Stimulated activated CD4-positive, alpha-beta T cell treated with anti-CD3 and anti-CD28 coated beads, Interleukin-15, amount 100 ng/mL, for 1 hour (primary cell): ENCODE data around the gene FHL2.

Source experiments
- DNase-seq, 2 donors: peaks; one replicate each; pipeline ENCODE4 v3.0.0-alpha.2; 2020; ENCODE audit warnings: low read depth in 1 of 2, low spot score in 1 of 2

The FHL2 gene

DNA sequence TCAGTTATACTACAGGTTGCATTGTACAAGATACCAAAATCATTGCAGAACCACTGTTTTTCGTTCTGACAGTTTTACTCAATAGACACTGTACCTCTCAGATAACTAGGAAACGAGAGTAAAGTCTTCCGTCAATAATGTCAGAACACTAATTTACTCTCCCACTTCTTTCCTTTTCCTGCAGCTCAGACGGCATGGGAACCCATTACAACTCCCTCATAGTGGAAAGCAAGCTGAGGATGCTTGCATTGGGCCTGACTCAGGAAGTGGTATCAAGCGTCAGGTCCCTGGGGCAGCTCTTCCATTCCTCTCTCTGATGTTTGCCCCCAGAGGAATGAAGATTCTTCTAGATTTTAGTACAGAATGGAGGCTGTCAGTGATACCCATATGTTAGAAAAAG, 23.9 kb upstream of the FHL2 start:
- no peak for DNase-seq

- no peak for DNase-seq
Measured at GRCh38 chr2:105421053-105421452, 22.2 kb upstream of the FHL2 start.

GRCh38 chr2:105418522-105418921, 19.7 kb upstream of the FHL2 start:
- no peak for DNase-seq

DNA sequence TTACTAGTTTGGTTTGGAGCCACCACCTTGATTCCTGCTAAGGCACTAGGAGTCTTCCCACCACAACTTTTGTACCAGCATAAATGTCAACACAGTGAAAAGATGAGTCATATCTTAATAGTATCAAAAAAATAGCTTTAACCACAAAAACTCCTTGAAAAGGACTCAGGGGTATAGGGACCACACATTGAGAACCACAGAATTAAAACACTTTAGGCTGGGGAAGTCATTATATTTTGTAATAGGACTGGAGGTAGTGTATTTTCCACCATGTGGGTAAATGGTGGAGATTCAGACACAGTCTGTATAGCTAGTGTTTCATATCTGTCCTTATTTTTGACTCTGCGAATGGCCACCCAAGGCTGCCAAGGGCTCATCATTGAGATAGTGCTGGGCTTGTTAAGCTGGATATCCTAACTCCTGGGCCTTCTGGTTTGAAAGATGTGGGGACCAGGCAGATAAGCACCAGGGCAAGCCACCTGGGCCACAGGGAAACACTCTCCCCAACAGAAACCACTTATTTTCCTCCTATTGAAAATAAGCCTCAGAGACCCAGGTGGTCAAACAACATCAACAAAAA, 19.1 kb upstream of the FHL2 start:
- no peak for DNase-seq

DNA sequence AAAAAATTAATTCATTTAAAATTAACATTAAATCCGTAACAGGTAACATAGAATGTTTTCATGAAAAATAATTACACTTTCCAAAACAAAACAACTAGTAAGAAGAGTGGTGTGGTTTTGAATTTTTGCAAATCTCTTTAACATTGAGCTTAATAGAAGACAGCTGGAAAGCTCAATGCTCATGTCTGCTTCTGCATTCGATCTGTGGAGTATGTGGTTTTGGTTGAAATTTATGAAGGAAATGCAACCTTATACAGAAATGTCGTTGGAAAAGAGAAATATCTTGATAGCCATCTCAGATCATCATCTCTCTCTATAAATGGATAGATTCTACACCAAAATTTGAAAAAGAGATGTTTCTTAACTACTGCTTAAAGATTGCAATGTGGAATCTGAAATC, 17.3 kb upstream of the FHL2 start:
- no peak for DNase-seq

DNA sequence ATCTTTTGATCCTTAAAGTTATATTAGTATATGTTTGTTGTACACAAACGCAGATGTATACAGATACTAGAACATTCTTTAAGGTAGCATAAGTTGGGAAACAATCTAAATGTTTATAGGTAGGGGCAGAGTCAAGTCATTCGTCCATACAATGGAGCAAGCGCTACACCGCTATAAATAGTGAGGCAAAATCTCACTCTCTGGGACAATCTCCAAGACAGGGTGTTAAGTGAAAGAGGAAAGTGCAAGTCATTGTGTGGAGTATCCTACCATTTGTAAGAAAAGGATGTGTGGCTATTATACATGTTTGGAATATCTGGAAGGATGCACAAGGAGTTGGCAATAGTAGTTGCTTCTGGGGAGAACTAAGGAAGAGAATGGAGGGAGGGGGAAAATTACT, 16.2 kb upstream of the FHL2 start:
- DNase-seq, result no peak

GRCh38 chr2:105413206-105413605, 14.4 kb upstream of the FHL2 start:
- no peak for DNase-seq

DNA sequence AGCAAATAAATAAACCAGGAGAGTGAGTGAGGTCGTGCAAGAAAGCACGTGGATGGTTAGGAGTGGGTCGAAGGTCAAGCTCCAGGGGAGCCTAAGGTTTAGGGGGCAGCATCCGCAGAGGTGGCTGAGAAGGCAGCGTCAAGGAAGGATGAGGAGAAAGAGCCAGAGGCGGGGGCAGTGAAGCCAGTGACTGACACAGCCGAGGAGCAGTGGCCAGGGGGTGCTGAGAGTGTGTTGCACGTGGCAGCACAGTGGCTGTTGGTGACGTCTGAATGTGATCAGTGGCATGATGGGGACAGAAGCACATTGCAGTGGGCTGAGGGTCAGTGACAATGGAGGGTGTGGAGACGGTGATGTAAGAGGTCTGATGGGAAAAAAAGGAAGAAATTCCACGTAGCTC, 13.7 kb upstream of the FHL2 start:
- no peak for DNase-seq

DNA sequence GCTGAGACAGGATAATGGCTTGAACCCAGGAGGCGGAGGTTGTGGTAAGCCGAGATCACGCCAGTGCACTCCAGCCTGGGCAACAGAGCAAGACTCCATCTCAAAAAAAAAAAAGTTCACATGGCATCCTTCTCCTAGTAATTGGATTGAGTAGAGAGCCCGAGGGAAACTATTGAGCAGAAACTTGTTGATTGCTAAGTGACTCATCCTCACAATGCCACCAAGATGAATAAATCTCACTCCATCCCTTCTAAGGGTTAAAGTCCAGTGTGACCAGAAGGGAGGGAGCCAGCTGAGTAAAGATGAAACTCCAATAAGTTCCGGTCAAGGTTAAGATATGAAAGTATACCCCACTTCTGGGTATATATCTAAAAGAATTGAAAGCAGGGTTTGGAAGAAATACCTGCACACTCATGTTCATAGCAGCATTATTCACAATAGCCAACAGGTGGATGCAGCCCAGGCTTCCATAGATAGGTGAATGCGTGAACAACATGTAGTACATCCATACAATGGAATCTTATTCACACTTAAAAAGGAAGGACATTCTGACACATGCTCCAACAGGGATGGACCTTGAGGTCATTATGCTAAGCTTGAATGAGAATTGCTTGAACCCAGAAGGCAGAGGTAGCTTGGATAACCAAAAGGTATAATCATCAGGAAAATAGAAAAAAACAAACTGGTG, 13.0 kb upstream of the FHL2 start:
- DNase-seq, result no peak

DNA sequence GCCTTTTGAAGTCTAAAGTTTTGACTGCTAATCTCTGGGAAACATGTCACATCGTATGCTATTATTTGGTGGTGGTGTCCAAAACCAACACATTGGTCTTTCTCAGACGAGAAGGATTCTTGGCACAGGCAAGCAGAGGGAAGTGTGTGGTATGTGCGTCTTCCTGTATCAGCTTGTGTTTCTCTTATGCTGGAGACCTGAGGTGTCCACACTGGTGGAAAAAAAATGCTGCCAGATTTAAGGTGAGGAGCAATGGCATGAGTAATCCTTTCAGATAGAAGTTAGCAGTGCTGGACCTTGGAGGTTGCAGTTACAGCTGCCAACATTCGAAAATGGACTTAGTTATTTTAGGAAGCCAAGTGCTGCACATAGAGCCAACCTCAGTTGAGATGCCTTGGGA, 11.7 kb upstream of the FHL2 start:
- DNase-seq, result no peak

DNA sequence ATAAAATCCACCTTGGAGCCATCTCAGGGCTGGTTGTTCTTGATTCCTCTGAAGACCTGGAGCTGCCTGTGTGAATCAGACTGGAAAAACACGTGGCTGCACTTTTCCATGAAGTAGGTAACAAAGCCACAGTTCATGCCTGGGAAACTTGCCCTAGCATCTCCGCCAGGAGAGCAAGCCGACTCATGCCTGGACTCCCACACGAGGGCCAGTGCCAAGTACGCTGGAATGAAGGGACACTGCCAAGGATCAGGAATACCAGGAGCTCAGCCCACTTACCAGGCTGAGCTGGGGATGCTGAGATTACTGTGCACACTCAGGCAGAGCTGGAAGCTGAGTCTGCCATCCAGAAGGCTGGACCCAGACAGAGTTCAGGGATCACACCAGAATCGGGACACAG, 10.9 kb upstream of the FHL2 start:
- no peak for DNase-seq

- DNase-seq, result no peak
Measured at GRCh38 chr2:105407946-105408743, 9.3 kb upstream of the FHL2 start.

- DNase-seq, result no peak
Measured at GRCh38 chr2:105406221-105406620, 7.4 kb upstream of the FHL2 start.

- DNase-seq, result no peak
Measured at GRCh38 chr2:105405291-105405690, 6.4 kb upstream of the FHL2 start.

DNA sequence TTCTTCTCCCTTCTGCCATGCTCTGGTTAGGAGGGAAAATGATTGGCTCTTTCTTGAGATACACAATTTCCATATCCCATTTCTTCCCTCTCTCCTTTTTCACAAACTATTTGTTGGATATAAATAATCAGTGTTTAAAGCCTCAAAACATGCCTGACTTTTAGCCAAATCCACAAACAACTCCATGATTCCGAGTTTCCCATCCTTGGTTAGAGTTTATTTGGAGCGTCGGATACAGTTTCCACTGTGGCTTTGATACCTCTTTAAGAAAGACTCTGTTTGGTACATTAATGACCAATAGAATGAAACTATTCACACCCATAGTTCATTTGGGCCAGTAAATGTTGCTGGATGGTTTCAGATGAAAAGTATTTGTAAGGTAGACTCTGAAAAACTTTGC, 5.9 kb upstream of the FHL2 start:
- no peak for DNase-seq

- DNase-seq, result no peak
Measured at GRCh38 chr2:105403783-105404698, 5.2 kb upstream of the FHL2 start.

DNA sequence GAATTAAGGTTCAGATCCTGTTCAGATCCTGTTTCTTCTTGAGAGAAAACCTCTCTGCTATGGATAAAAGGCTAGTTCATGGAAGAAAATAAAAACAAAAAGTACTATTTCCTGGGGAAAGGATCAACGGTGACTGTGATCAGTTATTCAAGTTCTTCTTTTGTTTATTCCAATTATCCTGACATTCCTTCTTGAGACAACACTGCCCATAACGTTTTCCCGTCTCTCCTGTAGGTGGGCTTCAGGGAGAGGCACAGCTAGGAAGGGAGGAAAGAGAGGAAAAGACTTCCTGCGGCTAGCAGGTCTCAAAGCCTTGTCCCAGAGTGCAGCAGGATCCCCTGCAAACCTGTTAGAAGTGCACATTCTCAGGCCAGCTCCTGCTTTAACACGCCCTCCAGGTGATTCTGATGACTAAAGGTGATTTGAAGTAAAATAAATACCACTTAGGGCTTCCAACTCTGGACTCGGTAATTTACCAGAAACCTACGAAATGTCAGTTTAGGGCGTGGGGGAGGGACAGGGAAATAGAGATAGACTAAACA, 4.5 kb upstream of the FHL2 start:
- no peak for DNase-seq

GRCh38 chr2:105402809-105403208, 4.0 kb upstream of the FHL2 start:
- no peak for DNase-seq

DNA sequence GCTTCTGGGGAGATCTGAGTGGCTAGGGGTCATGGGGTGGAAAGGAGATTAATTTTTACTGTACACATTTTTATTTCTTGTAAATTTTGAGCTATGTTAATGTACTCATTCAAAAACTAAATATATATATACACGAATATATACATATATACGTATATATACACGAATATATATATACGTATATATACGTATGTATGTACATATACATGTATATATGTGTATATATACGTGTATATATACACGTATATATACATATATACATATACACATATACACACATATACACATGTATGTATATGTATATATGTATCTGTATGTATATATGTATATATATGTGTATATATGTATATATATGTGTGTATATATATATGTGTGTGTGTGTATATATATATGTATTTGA, 3.0 kb upstream of the FHL2 start:
- DNase-seq, result no peak

- no peak for DNase-seq
Measured at GRCh38 chr2:105400138-105400540, 1.3 kb upstream of the FHL2 start.

GRCh38 chr2:105399207-105399861, 483 bp upstream of the FHL2 start:
- DNase-seq, result no peak
